Measurements from ENCODE around the gene RBM3.

DNA sequence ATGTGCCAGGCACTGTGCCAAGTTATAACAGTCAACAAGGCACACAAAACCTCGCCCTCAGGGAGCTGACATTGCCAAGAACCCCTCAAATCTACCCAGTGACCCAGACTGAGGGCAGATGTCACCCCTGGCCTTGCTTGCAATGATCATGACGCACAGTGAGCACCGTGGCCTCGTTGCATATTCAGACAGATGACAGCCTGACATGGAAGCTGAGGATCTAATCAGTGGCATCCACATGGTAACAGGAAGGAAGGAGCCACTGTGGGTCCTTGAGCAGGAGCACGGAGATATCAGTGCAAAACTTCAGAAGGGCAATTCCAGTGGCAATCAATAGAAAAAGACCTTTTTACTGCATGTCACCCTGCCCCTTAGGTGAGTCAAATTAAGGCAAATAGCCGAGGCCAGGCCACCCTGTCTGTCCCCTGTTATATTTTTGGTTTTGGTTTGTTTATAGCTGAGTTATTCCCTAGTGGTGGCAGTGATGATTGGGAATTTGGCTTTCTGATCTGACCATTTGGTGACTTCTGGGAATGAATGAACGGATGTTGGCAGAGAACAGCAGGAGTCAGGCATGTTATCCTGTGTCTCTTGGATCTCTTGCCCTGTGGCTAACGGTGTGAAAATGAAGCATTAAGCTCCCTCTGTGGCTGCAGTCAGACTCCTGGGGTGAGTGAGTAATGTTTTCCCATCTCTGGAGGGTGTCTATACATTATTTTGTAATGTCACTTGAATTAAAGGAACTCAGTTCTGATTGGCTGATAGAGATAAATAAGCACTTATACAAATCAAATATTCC, 43.5 kb downstream of the RBM3 start:
- TF ChIP-seq, protein P1, sequence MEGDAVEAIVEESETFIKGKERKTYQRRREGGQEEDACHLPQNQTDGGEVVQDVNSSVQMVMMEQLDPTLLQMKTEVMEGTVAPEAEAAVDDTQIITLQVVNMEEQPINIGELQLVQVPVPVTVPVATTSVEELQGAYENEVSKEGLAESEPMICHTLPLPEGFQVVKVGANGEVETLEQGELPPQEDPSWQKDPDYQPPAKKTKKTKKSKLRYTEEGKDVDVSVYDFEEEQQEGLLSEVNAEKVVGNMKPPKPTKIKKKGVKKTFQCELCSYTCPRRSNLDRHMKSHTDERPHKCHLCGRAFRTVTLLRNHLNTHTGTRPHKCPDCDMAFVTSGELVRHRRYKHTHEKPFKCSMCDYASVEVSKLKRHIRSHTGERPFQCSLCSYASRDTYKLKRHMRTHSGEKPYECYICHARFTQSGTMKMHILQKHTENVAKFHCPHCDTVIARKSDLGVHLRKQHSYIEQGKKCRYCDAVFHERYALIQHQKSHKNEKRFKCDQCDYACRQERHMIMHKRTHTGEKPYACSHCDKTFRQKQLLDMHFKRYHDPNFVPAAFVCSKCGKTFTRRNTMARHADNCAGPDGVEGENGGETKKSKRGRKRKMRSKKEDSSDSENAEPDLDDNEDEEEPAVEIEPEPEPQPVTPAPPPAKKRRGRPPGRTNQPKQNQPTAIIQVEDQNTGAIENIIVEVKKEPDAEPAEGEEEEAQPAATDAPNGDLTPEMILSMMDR (IDR thresholded peaks at IDR 0.05; ENCODE audit: insufficient read depth, low read depth, low read length) = no peak
- TF ChIP-seq EZH2 (IDR thresholded peaks at IDR 0.05; ENCODE audit: insufficient read depth, low read length) = no peak
